H1 (cell line): ENCODE data around the gene VASP. TPM values are rescaled to one million over a fixed set of nuclear protein-coding genes. Genes with fewer than 3 reads are reported as not detected.

Experiments
- CTCF ChIA-PET: fragments of 300-600 bp; sonication (Branson Sonifier 250); formaldehyde crosslinking; loops from one replicate; lab custom pipeline; 2021; ENCODE audit not compliant: partially characterized antibody; lab: Charles Lee
- POLR2A ChIA-PET: fragments of 300-600 bp; sonication (Branson Sonifier 250); formaldehyde crosslinking; loops from one replicate; lab custom pipeline; 2021; ENCODE audit warnings: inconsistent platforms; ENCODE audit not compliant: partially characterized antibody; lab: Charles Lee
- DNase-seq, 2 experiments: peaks; one replicate each; pipeline versions ENCODE4 v3.0.0 to v3.0.0-alpha.2; 2010 to 2022; ENCODE audit warnings: low spot score in 2 of 2, low read depth in 1 of 2, mixed read lengths in 1 of 2
- FAIRE-seq: peaks from 2 replicates; lab custom pipeline; 2011; peaks lifted over from hg19 to GRCh38; lab: Jason Lieb, UNC
- H2AFZ ChIP-seq: 2 replicates; pipeline ENCODE4 v1.8.1; 2012; ENCODE audit warnings: low read length, inconsistent platforms
- H2AK5ac ChIP-seq: 2 replicates; pipeline ENCODE4 v1.6.1; 2013; ENCODE audit warnings: low read depth, low read length
- H2BK120ac ChIP-seq: replicated peaks from 2 replicates; pipeline ENCODE3; 2013; ENCODE audit warnings: low read depth, low read length, inconsistent platforms
- H2BK12ac ChIP-seq: 2 replicates; pipeline ENCODE4 v1.6.1; 2013; ENCODE audit warnings: low read depth, low read length
- H2BK15ac ChIP-seq: 2 replicates; pipeline ENCODE4 v1.6.1; 2013; ENCODE audit warnings: low read length
- H2BK20ac ChIP-seq: 2 replicates; pipeline ENCODE4 v1.6.1; 2013; ENCODE audit warnings: low read length
- H2BK5ac ChIP-seq: 2 replicates; pipeline ENCODE4 v1.6.1; 2013; ENCODE audit warnings: low read depth, low read length
- H3K14ac ChIP-seq: 2 replicates; pipeline ENCODE4 v1.6.1; 2013; ENCODE audit warnings: inconsistent platforms; ENCODE audit not compliant: insufficient read length
- H3K18ac ChIP-seq: 2 replicates; pipeline ENCODE4 v1.6.1; 2013; ENCODE audit warnings: low read length; ENCODE audit errors: extremely low read depth
- H3K23ac ChIP-seq: 2 replicates; pipeline ENCODE4 v1.6.1; 2013; ENCODE audit warnings: inconsistent platforms; ENCODE audit not compliant: insufficient read length
- H3K23me2 ChIP-seq: 2 replicates; pipeline ENCODE4 v1.6.1; 2013; ENCODE audit warnings: low read depth, low read length
- H3K27ac ChIP-seq: 2 replicates; pipeline ENCODE4 v1.6.1; 2011; ENCODE audit warnings: low read depth, low read length, inconsistent platforms
- H3K27me3 ChIP-seq, 4 experiments: replicated peaks in 1 of 4; 1 replicate in 1 of 4; 2 replicates in 3 of 4; pipeline versions ENCODE4 v1.6.1 to v1.8.1; 2011 to 2013; ENCODE audit warnings: low read length in 3 of 4, mild to moderate bottlenecking in 3 of 4, inconsistent platforms in 2 of 4, mixed read lengths in 2 of 4, moderate library complexity in 1 of 4; ENCODE audit not compliant: control insufficient read depth in 3 of 4, insufficient read depth in 3 of 4; ENCODE audit errors: extremely low read depth in 1 of 4
- H3K36me3 ChIP-seq, 4 experiments: 2 replicates each; pipeline versions ENCODE4 v1.6.1 to v1.8.1; 2011 to 2013; ENCODE audit warnings: mild to moderate bottlenecking in 4 of 4, low read length in 3 of 4, moderate library complexity in 2 of 4, control low read depth in 1 of 4, inconsistent platforms in 1 of 4; ENCODE audit not compliant: insufficient read depth in 4 of 4, control insufficient read depth in 2 of 4
- H3K4ac ChIP-seq: replicated peaks from 2 replicates; pipeline ENCODE3; 2013; ENCODE audit warnings: low read length, low read depth, mixed read lengths, inconsistent platforms; ENCODE audit not compliant: insufficient read length
- H3K4me1 ChIP-seq, 4 experiments: replicated peaks in 1 of 4; 1 replicate in 1 of 4; 2 replicates in 3 of 4; pipeline versions ENCODE4 v1.6.1 to v1.8.1; 2011 to 2013; ENCODE audit warnings: low read length in 3 of 4, inconsistent platforms in 2 of 4, mixed read lengths in 1 of 4; ENCODE audit not compliant: insufficient read depth in 4 of 4, control insufficient read depth in 3 of 4
- H3K4me2 ChIP-seq, 2 experiments: 2 replicates each; pipeline versions ENCODE4 v1.6.1 to v1.8.1; 2011 to 2013; ENCODE audit warnings: low read depth in 2 of 2, low read length in 2 of 2, control low read depth in 1 of 2, inconsistent platforms in 1 of 2, mild to moderate bottlenecking in 1 of 2; ENCODE audit not compliant: insufficient read depth in 1 of 2
- H3K4me3 ChIP-seq, 4 experiments: fragments of 200-600, 300-600 bp in 1 of 4; sonication (generic), shearing (Covaris generic), sonication (Bioruptor Twin) in 1 of 4; 2 replicates each; pipeline versions ENCODE4 v1.5.1 to v1.8.1; 2011 to 2016; ENCODE audit warnings: low read length in 4 of 4, low read depth in 3 of 4, control low read depth in 2 of 4, inconsistent platforms in 2 of 4, mild to moderate bottlenecking in 2 of 4, mixed read lengths in 1 of 4, moderate library complexity in 1 of 4; ENCODE audit not compliant: insufficient read depth in 2 of 4; ENCODE audit errors: extremely low read depth in 1 of 4
- H3K56ac ChIP-seq: replicated peaks from 2 replicates; pipeline ENCODE3; 2013; ENCODE audit warnings: low read depth, mild to moderate bottlenecking, mixed read lengths, low read length, inconsistent platforms; ENCODE audit not compliant: insufficient read length
- H3K79me1 ChIP-seq: 2 replicates; pipeline ENCODE4 v1.6.1; 2013; ENCODE audit warnings: low read depth, low read length, control low read depth
- H3K79me2 ChIP-seq, 2 experiments: 2 replicates each; pipeline versions ENCODE4 v1.6.1 to v1.8.1; 2012 to 2013; ENCODE audit warnings: low read length in 2 of 2, mild to moderate bottlenecking in 2 of 2, inconsistent platforms in 1 of 2; ENCODE audit not compliant: insufficient read depth in 2 of 2, control insufficient read depth in 1 of 2
- H3K9ac ChIP-seq, 4 experiments: replicated peaks in 1 of 4; 1 replicate in 1 of 4; 2 replicates in 3 of 4; pipeline versions ENCODE4 v1.6.1 to v1.8.1; 2011 to 2013; ENCODE audit warnings: low read depth in 3 of 4, low read length in 3 of 4, control low read depth in 2 of 4, mild to moderate bottlenecking in 2 of 4, moderate library complexity in 2 of 4, inconsistent platforms in 1 of 4; ENCODE audit errors: extremely low read depth in 1 of 4
- H3K9me3 ChIP-seq, 2 experiments: 2 replicates each; pipeline versions ENCODE4 v1.6.1 to v1.8.1; 2012 to 2013; ENCODE audit warnings: mild to moderate bottlenecking in 2 of 2, moderate library complexity in 2 of 2, control low read depth in 1 of 2, inconsistent platforms in 1 of 2, low read depth in 1 of 2, low read length in 1 of 2, mixed read lengths in 1 of 2; ENCODE audit not compliant: insufficient read depth in 2 of 2
- H4K20me1 ChIP-seq, 2 experiments: replicated peaks in 1 of 2; 2 replicates each; pipeline versions ENCODE3 to v1.8.1; 2011 to 2013; ENCODE audit warnings: inconsistent platforms in 2 of 2, low read length in 2 of 2, mild to moderate bottlenecking in 1 of 2; ENCODE audit not compliant: insufficient read depth in 2 of 2, control insufficient read depth in 1 of 2
- H4K5ac ChIP-seq: 2 replicates; pipeline ENCODE4 v1.6.1; 2013; ENCODE audit warnings: low read length, low read depth, mixed read lengths, inconsistent platforms; ENCODE audit not compliant: insufficient read length
- H4K8ac ChIP-seq: 2 replicates; pipeline ENCODE4 v1.8.0; 2013; ENCODE audit warnings: mild to moderate bottlenecking, moderate library complexity, low read length, inconsistent platforms; ENCODE audit not compliant: insufficient read depth; ENCODE audit errors: extremely low read depth
- H4K91ac ChIP-seq: replicated peaks from 2 replicates; pipeline ENCODE3; 2013; ENCODE audit warnings: low read length, mixed read lengths, inconsistent platforms; ENCODE audit not compliant: insufficient read length
- ATF3 ChIP-seq: IDR thresholded peaks from 2 replicates; pipeline ENCODE4 v1.6.1; 2011; ENCODE audit warnings: low read depth, mild to moderate bottlenecking, low read length; ENCODE audit not compliant: insufficient read depth
- EGR1 ChIP-seq: IDR thresholded peaks from 2 replicates; pipeline ENCODE4 v1.6.1; 2011; ENCODE audit warnings: low read depth, low read length, borderline replicate concordance
- EP300 ChIP-seq, 2 experiments: IDR thresholded peaks; 1 replicate in 1 of 2; 2 replicates in 1 of 2; pipeline ENCODE4 v1.6.1; 2011 to 2012; ENCODE audit warnings: low read depth in 2 of 2, low read length in 2 of 2, mild to moderate bottlenecking in 2 of 2, borderline replicate concordance in 1 of 2, inconsistent platforms in 1 of 2, moderate library complexity in 1 of 2
- KDM5A ChIP-seq: fragments of 200-600 bp; IDR thresholded peaks from 2 replicates; pipeline ENCODE4 v1.7.1; 2012; ENCODE audit warnings: mild to moderate bottlenecking, low read length, inconsistent platforms, mixed read lengths
- NANOG ChIP-seq: IDR thresholded peaks from 2 replicates; pipeline ENCODE4 v1.6.1; 2011; ENCODE audit warnings: low read length, low read depth, mild to moderate bottlenecking, inconsistent platforms; ENCODE audit not compliant: insufficient read depth, poor library complexity, severe bottlenecking
- POLR2AphosphoS5 ChIP-seq: IDR thresholded peaks from 2 replicates; pipeline ENCODE4 v1.6.1; 2011; ENCODE audit warnings: low read depth, low read length
- SIRT6 ChIP-seq: IDR thresholded peaks from one replicate; pipeline ENCODE4 v1.7.1; 2012; ENCODE audit warnings: low read length, inconsistent platforms
- SP1 ChIP-seq: IDR thresholded peaks from 2 replicates; pipeline ENCODE4 v1.6.1; 2011; ENCODE audit warnings: low read depth, low read length
- SP2 ChIP-seq: IDR thresholded peaks from 2 replicates; pipeline ENCODE4 v1.6.1; 2012; ENCODE audit warnings: mild to moderate bottlenecking, low read length, inconsistent platforms
- SP4 ChIP-seq: IDR thresholded peaks from 2 replicates; pipeline ENCODE4 v1.6.1; 2012; ENCODE audit warnings: low read length, inconsistent platforms
- TBP ChIP-seq: IDR thresholded peaks from 2 replicates; pipeline ENCODE4 v1.6.1; 2011; ENCODE audit warnings: low read depth, low read length, improper control_type of control experiment
- WGBS, 2 experiments: shearing (Covaris generic) in 1 of 2; methylation state at CpG; one replicate each; pipeline versions ENCODE4 v1.1.6 to v1.1.7; 2013 to 2015; ENCODE audit warnings: low lambda C conversion rate in 2 of 2, mixed read lengths in 2 of 2, inconsistent platforms in 1 of 2, low coverage in 1 of 2, missing lambda C conversion rate in 1 of 2; ENCODE audit not compliant: insufficient replicate concordance in 2 of 2, insufficient coverage in 1 of 2, insufficient read length in 1 of 2; ENCODE audit errors: extremely low coverage in 1 of 2, missing lambda C conversion rate in 1 of 2; 5-methylcytosine and 5-hydroxymethylcytosine counted together
- polyA plus RNA-seq, 7 experiments: library from polyadenylated mRNA; depleted of rRNA in 3 of 7; stranded (reverse) in 5 of 7; unstranded in 2 of 7; fragments of >200 nt in 5 of 7; fragments of 200-250 nt in 2 of 7; gene quantifications; 1 replicate in 5 of 7; 2 replicates in 1 of 7; 4 replicates in 1 of 7; pipeline versions ENCODE4 v1.2.1 to v1.2.3, GENCODE V29; 2011 to 2013; ENCODE audit warnings: missing spikeins in 2 of 7, mixed read lengths in 2 of 7
- total RNA-seq: library from RNA; stranded (reverse); fragmentation: NEBNext Ultra II Directional; extraction: Animal tissue kit (Norgen Biotek cat#: 25700); gene quantifications from 2 replicates; pipeline ENCODE4 v1.2.1, GENCODE V29; 2021

The VASP gene
- total and polyA plus RNA-seq, 2 of the 8 experiments (the other 6 are each of a cell fraction or from before 2014, with no cell fraction given) = 89.7 to 135 TPM

DNA sequence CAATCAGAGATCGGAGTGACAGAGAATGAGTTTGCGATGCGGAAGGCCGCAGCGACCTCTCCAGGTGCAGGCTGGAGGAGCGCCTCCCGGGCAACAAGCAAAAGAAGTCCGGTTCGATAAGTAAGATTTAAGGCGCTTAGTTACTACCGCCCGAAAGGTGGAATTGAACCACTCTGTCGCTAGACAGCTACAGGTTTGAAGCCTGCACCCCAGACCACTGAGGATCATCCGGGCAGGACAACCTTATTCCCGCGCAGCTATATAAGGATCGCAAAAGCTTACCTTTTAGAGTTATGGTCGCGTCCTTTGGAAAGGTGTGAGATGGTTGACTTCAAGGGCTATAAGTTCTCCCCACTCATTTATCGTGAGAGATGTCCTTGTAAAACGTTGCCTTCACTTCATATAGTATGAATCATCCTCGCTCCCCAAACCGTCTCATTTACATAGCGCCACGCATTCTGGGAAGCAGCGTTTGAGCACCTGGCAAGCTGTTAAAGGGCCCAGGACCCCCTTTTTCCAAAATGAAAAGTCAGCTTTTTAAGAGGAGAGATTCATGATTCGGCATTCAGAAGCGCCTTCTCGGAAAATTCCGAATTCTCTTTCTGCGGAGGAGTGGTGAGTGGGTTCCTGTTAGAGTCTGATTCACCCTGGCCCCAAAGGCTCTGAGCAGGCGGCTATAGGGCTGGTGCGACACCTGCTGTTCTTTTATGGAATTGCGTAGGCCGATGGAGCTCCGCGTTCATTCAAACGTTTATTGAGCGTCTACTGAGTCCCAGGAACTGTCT lies 28.6 kb upstream of the VASP start:
- Histone ChIP-seq H3K4ac (no peak overlapping the region), H2AFZ (peak overlapping the region; percentile 95), H3K14ac (no peak overlapping the region), H3K23me2 (peaks cover 4% of the 10 kb centered on the region), H3K56ac (peak overlapping the region; percentile 80), H3K4me1 (peaks cover 2 to 5% (median 3%) of the 10 kb centered on the region in 4 experiments), H3K9ac (peak overlapping the region; percentile 52 to 99 (median 92)), H3K36me3 (no peaks in the 10 kb centered on the region), H2BK120ac (no peak overlapping the region), H3K4me3 (peak overlapping the region; percentile 44 to 82 (median 75); a peak in 7 of 8 replicates), H3K4me2 (peak overlapping the region; percentile 21 to 82), H2BK15ac (no peak overlapping the region), H4K5ac (no peak overlapping the region), H4K8ac (no peak overlapping the region), H3K27me3 (no peaks in the 10 kb centered on the region; a peak in 2 of 7 replicates), H3K9me3 (no peaks in the 10 kb centered on the region), H2BK20ac (no peak overlapping the region), H3K27ac (peak overlapping the region; percentile 97), H2BK5ac (peak overlapping the region; percentile 72), H4K20me1 (no peaks in the 10 kb centered on the region), H2BK12ac (peak overlapping the region; percentile 41; the same call in 1 of the 2 replicates), H4K91ac (no peak overlapping the region), H3K79me2 (no peaks in the 10 kb centered on the region), H3K18ac (no peak overlapping the region; the same call in 1 of the 2 replicates), H3K23ac (no peak overlapping the region), H2AK5ac (no peak overlapping the region), H3K79me1 (no peaks in the 10 kb centered on the region)
- 2% methylated on average over 39 of the region's 39 CpGs; no CpG with 5 or more reads in 1 of the 2 experiments for WGBS, 2 experiments
- DNase-seq (peak in 1 of 2 experiments; percentile 94), FAIRE-seq (peak; percentile 97)
- POLR2A ChIA-PET = interaction anchor here (0.6 to 5.7 kb wide), 23 partner anchors 11 to 1501 kb away, joined by 3 to 52 read pairs (median 3); partner anchors contain the start of genes ERCC1, FOSB and PPM1N
- CTCF ChIA-PET = interaction anchor here (0.6 to 32.9 kb wide), 39 partner anchors 10 to 195 kb away, joined by 3 to 760 read pairs (median 4); partner anchors contain the start of genes ERCC1, FOSB and PPP1R13L
- TF ChIP-seq KDM5A = 0 out of 2 replicates have a peak, but pooled peaks have one; percentile 11
- 0 out of 2 replicates have a peak, but pooled peaks have one; percentile 21 for TF ChIP-seq SP1
- no peak for TF ChIP-seq EGR1
- TF ChIP-seq SP2 = no peak
- TF ChIP-seq TBP = peak; percentile 100
- peak; percentile 85; the same call in 1 of the 2 replicates for TF ChIP-seq SP4
- TF ChIP-seq POLR2AphosphoS5 = no peak
- TF ChIP-seq NANOG = no peak
- TF ChIP-seq EP300 (IDR thresholded peaks at IDR 0.05; ENCODE audit: borderline replicate concordance in 1 of 2, low read depth in 2 of 2, low read length in 2 of 2) = no peak
- no peak for TF ChIP-seq SIRT6
- TF ChIP-seq ATF3 = no peak
